Gastrocnemius medialis (tissue), 4 donors: ENCODE data around the gene TMEM119. TPM values are rescaled to one million over a fixed set of nuclear protein-coding genes. Genes with fewer than 3 reads are reported as not detected.
"Not testable (repeated sequence)": the region's sequence is repeated elsewhere in the genome, so short reads cannot be mapped to it uniquely, and the experiment has no call there.

ENCODE experiments used
- ATAC-seq, 2 donors: fragments of 150-250 bp; one replicate each; pipeline ENCODE4 v1.9.1; 2016
- DNase-seq, 2 donors: peaks; one replicate each; pipeline ENCODE4 v3.0.0-alpha.2; 2019
- H3K27ac ChIP-seq, 4 donors: fragments of 200-600 bp; sonication (generic); 1 replicate in 1 of 4; 2 replicates in 3 of 4; pipeline ENCODE4 v1.5.1; 2016 to 2018; ENCODE audit warnings: mild to moderate bottlenecking in 2 of 4, moderate library complexity in 1 of 4
- H3K27me3 ChIP-seq, 3 donors: fragments of 200-600 bp; sonication (generic) in 2 of 3; 1 replicate in 1 of 3; 2 replicates in 2 of 3; pipeline versions ENCODE4 v1.5.1 to v1.6.0; 2016 to 2019; ENCODE audit warnings: mild to moderate bottlenecking in 1 of 3, moderate library complexity in 1 of 3
- H3K36me3 ChIP-seq, 2 donors: fragments of 200-600 bp; sonication (generic) in 1 of 2; one replicate each; pipeline ENCODE4 v1.5.1; 2017 to 2018
- H3K4me1 ChIP-seq, 2 donors: fragments of 200-600 bp; sonication (generic) in 1 of 2; one replicate each; pipeline ENCODE4 v1.5.1; 2016 to 2017; ENCODE audit warnings: mild to moderate bottlenecking in 2 of 2
- H3K4me3 ChIP-seq, 4 donors: fragments of 200-600 bp; sonication (generic) in 3 of 4; 1 replicate in 1 of 4; 2 replicates in 3 of 4; pipeline ENCODE4 v1.5.1; 2016 to 2019; ENCODE audit warnings: mild to moderate bottlenecking in 2 of 4
- H3K9me3 ChIP-seq, 3 donors: fragments of 200-600 bp; sonication (generic) in 2 of 3; 1 replicate in 1 of 3; 2 replicates in 2 of 3; pipeline ENCODE4 v1.5.1; 2016 to 2019
- POLR2A ChIP-seq, 2 donors: fragments of 450-650 bp; IDR thresholded peaks; one replicate each; pipeline ENCODE4 v1.6.1; 2017; ENCODE audit warnings: antibody characterized with exemption in 2 of 2, mild to moderate bottlenecking in 2 of 2, moderate library complexity in 2 of 2
- in situ Hi-C, 4 donors: fragments of 200-750 bp; cut with MboI; loops; one replicate each; pipeline versions ENCODE4 v1.15.0 to v1.8.0; 2017; ENCODE audit warnings: low sequenced_read_pairs in 4 of 4
- intact Hi-C: fragments of 100-400 bp; cut with DNase I; formaldehyde crosslinking; loops from one replicate; pipeline ENCODE4 v1.15.1; 2023; ENCODE audit warnings: low total_unique reads
- total RNA-seq, 4 donors: library from RNA; depleted of rRNA; stranded (reverse); fragments of >200 nt; gene quantifications; one replicate each; pipeline versions ENCODE4 v1.1.0 to v1.2.3, GENCODE V29; 2016
- TF ChIP-seq, protein P1 (sequence below), 5 experiments: fragments of 450-650 bp in 3 of 5; fragments of 200-600 bp in 2 of 5; sonication (generic) in 2 of 5; IDR thresholded peaks in 4 of 5; conservative IDR thresholded peaks in 1 of 5; 1 replicate in 4 of 5; 2 replicates in 1 of 5; pipeline ENCODE4 v1.5.1; 2016 to 2019; ENCODE audit warnings: antibody characterized with exemption in 5 of 5, mild to moderate bottlenecking in 3 of 5, moderate library complexity in 3 of 5

Gene TMEM119
- total RNA-seq, 4 donors from 2014 or later, result 0.85 TPM; not detected in 3

DNA sequence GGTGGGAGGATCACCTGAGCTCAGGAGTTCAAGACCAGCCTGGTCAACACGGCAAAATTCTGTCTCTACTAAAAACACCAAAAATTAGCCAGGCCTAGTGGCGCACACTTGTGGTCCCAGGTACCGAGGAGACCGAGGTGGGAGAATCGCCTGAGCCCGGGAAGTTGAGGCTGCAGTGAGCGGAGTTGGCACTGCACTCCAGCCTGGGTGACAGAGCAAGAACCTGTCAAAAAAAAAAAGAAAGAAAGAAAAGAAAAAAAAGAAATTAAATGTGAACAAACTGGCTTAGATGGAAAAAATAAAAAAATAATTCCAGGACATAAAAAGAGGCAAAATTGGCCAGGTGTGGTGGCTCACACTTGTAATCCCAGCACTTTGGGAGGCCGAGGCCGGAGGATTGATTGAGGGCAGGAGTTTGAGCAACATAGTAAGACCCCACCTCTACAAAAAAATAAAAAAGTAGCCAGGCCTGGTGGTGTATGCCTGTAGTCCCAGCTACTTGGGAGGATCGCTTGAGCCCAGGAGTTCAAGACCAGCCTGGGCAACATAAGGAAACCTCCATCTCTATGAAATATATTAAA lies 3.5 kb downstream of the TMEM119 start:
- Histone ChIP-seq H3K4me3 (no peak overlapping the region), H3K27me3 (no peaks in the 10 kb centered on the region), H3K27ac (no peak overlapping the region), H3K4me1 (no peaks in the 10 kb centered on the region), H3K9me3 (no peaks in the 10 kb centered on the region), H3K36me3 (no peaks in the 10 kb centered on the region)
- in situ Hi-C loops (no loop called here), intact Hi-C loops (no loop called here)
- ATAC-seq (no peak), DNase-seq (no peak)
- TF ChIP-seq, protein P1, sequence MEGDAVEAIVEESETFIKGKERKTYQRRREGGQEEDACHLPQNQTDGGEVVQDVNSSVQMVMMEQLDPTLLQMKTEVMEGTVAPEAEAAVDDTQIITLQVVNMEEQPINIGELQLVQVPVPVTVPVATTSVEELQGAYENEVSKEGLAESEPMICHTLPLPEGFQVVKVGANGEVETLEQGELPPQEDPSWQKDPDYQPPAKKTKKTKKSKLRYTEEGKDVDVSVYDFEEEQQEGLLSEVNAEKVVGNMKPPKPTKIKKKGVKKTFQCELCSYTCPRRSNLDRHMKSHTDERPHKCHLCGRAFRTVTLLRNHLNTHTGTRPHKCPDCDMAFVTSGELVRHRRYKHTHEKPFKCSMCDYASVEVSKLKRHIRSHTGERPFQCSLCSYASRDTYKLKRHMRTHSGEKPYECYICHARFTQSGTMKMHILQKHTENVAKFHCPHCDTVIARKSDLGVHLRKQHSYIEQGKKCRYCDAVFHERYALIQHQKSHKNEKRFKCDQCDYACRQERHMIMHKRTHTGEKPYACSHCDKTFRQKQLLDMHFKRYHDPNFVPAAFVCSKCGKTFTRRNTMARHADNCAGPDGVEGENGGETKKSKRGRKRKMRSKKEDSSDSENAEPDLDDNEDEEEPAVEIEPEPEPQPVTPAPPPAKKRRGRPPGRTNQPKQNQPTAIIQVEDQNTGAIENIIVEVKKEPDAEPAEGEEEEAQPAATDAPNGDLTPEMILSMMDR (IDR thresholded peaks at IDR 0.05 in 4 of 5, conservative IDR thresholded peaks at IDR 0.05 in 1 of 5), result no peak
- TF ChIP-seq POLR2A (IDR thresholded peaks at IDR 0.05), result no peak

DNA sequence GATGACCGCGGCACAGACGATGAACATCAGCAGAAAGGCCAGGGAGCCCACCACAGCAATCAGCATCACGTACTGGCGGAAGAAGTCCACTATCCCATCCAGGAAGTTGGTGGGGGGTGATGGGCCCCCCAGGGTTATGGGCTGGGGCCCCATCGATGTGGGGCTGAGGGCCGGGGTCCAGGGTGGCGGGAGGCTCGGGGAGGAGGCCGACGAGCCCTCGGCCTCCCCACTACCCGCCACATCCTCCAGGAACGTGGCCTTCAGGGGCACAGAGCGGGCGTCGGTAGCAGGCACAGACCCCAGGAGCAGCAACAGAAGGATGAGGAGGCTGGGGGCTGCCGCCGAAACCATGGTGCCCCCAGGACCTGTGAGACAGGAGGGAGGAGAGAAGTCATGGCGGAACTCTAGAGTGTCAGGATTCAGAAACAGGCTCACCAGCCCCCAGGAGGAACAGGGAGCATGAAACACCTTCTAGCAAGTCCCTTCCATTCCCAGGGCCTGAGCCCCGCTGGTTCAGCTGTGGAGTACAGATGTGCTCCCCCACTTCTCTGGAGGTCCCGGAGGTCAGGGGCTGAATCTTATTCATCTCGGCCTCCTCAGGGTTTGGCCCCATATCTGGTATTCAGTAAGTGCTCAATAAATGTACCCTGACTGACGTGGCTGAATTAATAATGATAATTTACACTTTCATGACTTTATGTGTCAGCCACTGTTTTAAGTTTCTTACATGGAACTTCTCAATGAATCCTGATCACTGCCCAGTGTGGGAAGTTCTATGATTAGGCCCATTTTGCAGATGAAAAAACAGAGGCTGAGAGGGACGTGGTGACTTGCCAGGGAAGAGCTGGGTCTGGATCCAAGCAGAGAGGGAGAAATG lies 5.6 kb downstream of the TMEM119 start:
- H3K4me1 ChIP-seq, result no peaks in the 10 kb centered on the region
- no peaks in the 10 kb centered on the region for H3K36me3 ChIP-seq
- no peaks in the 10 kb centered on the region for H3K9me3 ChIP-seq
- in situ Hi-C loops, result no loop called here
- no peak overlapping the region for H3K4me3 ChIP-seq
- intact Hi-C loops, result no loop called here
- no peaks in the 10 kb centered on the region for H3K27me3 ChIP-seq
- DNase-seq (no peak), ATAC-seq (no peak)
- H3K27ac ChIP-seq, result no peak overlapping the region
- TF ChIP-seq, protein P1 (IDR thresholded peaks at IDR 0.05 in 4 of 5, conservative IDR thresholded peaks at IDR 0.05 in 1 of 5), result no peak

DNA sequence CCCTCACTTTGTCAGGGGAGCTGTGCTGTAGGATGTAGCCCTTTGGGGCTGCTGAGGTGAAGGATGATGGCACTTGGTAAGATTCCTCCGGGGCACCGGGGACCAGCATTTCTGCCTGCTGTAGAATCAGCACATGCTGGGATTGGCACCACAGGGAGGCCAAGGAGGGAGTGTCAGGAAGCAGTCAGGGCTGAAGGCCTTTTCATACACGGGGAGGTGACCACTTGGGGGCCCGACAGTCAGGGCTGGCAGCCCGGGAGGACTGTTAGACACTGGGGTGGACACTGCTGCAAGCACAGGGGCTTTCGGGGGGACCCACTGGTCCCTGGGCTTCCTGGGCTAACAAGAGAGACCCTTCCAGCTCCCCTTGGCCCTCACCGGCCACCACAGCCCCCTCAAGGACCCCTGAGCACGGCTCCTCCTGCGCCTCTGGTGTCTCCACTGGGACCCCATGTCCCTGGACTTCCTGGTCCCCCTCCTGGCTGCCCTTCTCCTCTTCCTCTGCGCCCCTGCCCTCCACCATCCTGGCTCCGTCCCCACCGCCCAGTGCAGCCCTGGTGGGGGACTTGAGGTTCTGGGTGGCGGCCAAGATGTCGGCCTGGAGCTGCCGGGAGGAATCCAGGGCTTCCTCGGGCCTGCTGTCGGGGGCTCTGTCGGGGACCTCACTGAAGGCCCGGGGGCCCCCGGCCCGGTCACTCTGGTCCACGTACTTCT lies 6.5 kb downstream of the TMEM119 start:
- Histone ChIP-seq H3K36me3 (no peaks in the 10 kb centered on the region), H3K27me3 (no peaks in the 10 kb centered on the region), H3K4me3 (no peak overlapping the region), H3K27ac (no peak overlapping the region), H3K9me3 (no peaks in the 10 kb centered on the region), H3K4me1 (no peaks in the 10 kb centered on the region)
- in situ Hi-C loops, result no loop called here
- DNase-seq, result no peak
- no peak for TF ChIP-seq POLR2A (IDR thresholded peaks at IDR 0.05)
- TF ChIP-seq, protein P1 (IDR thresholded peaks at IDR 0.05 in 4 of 5, conservative IDR thresholded peaks at IDR 0.05 in 1 of 5), result no peak
- no peak for ATAC-seq
- intact Hi-C loops, result no loop called here

DNA sequence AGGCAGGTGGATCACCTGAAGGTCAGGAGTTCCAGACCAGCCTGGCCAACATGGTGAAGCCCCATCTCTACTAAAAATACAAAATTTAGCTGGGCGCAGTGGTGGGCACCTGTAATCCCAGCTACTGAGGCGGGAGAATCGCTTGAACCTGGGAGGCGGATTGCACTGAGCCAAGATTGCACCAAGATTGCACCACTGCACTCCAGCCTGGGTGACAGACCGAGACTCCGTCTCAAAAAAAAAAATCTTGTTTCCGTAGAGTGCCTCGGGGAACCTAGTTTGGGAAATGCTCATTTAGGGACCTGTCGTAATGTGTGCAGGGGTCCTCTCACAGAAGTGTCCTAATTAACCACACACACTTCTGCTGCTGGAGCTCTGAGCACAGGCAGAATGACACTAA lies 7.4 kb downstream of the TMEM119 start:
- DNase-seq, H3K4me1 ChIP-seq, H3K9me3 ChIP-seq, intact Hi-C loops, H3K36me3 ChIP-seq, H3K4me3 ChIP-seq, in situ Hi-C loops, H3K27ac ChIP-seq, H3K27me3 ChIP-seq, ATAC-seq: not testable (repeated sequence)

DNA sequence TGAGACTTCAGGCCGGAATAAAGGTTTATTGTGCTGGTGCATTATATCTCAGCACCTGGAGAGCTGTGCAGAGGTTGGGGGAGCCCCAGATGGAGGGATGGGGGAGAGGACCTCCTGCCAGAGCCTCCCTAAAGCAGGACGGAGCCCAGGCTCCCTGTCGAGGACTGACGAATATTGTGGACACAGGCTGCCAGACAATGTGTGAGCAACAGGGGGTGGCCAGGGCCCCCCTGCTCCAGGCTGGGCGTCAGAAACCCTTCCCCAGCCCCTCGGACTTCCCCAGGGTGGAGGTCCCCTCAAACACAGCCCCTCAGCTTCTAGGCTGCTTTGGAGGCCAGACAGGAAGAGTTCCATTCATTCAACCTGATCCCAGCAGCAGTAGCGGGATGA lies 8.0 kb downstream of the TMEM119 start:
- DNase-seq, result no peak

More for the DNA sequence above, 8.0 kb downstream of the TMEM119 start:
- in situ Hi-C loops, result no loop called here
- no peaks in the 10 kb centered on the region for H3K4me1 ChIP-seq
- H3K27ac ChIP-seq, result no peak overlapping the region
- no peaks in the 10 kb centered on the region for H3K36me3 ChIP-seq
- ATAC-seq, result no peak
- no peaks in the 10 kb centered on the region for H3K27me3 ChIP-seq
- no peaks in the 10 kb centered on the region for H3K9me3 ChIP-seq
- H3K4me3 ChIP-seq, result no peak overlapping the region
- TF ChIP-seq, protein P1 (IDR thresholded peaks at IDR 0.05 in 4 of 5, conservative IDR thresholded peaks at IDR 0.05 in 1 of 5), result no peak
- TF ChIP-seq POLR2A (IDR thresholded peaks at IDR 0.05), result no peak
- intact Hi-C loops, result no loop called here
